ENCODE data around the gene TARM1. TPM values are rescaled to one million over a fixed set of nuclear protein-coding genes. Genes with fewer than 3 reads are reported as not detected.

The TARM1 gene
- total and polyA plus RNA-seq, 2 of the 8 experiments (the other 6 are each of a cell fraction or from before 2014, with no cell fraction given), result not detected

GRCh38 chr19:54106716-54107115, 25.6 kb upstream of the TARM1 start (continued):
- no peak for TF ChIP-seq CHD7 (IDR thresholded peaks at IDR 0.05; ENCODE audit: insufficient replicate concordance, low read length)
- no peak for TF ChIP-seq CREB1 (IDR thresholded peaks at IDR 0.05)
